ENCODE measurements around the gene ATXN1.

DNA sequence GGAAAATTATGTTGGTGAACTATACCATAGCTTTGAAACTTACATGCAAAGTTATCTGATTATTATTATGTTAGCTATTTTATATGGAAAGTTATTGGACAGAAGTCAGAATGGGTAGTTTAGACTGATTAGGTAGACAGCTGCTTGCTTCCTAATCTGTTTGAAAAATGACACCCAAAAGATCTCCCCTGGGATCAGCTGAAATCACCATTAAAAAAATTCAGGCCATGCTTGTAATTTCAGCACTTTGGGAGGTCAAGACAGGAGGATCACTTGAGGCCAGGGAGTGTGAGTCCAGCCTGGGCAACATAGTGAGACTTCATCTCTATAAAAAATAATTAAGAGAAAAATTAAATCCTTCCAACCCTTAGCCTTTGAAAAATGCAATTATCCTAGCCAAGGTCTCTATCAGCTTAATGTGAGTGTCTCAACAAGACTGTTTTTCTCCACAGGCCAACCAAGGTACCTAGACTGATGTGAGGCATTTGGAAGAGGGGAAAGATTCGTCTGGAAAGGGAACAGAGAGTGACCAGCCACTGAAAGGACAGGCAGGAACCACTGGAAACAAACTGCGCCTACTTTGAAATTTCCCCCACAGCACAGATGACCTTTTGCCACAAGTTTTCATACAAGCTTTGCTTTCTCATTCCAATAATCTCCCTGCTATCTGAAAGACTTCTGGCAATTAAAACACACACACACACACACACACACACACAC is 290.6 kb downstream of the ATXN1 start:
- TF ChIP-seq, protein P1, sequence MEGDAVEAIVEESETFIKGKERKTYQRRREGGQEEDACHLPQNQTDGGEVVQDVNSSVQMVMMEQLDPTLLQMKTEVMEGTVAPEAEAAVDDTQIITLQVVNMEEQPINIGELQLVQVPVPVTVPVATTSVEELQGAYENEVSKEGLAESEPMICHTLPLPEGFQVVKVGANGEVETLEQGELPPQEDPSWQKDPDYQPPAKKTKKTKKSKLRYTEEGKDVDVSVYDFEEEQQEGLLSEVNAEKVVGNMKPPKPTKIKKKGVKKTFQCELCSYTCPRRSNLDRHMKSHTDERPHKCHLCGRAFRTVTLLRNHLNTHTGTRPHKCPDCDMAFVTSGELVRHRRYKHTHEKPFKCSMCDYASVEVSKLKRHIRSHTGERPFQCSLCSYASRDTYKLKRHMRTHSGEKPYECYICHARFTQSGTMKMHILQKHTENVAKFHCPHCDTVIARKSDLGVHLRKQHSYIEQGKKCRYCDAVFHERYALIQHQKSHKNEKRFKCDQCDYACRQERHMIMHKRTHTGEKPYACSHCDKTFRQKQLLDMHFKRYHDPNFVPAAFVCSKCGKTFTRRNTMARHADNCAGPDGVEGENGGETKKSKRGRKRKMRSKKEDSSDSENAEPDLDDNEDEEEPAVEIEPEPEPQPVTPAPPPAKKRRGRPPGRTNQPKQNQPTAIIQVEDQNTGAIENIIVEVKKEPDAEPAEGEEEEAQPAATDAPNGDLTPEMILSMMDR (IDR thresholded peaks at IDR 0.05; ENCODE audit: insufficient read depth, low read length, poor library complexity, severe bottlenecking): no peak
- no peak for TF ChIP-seq EZH2phosphoT487 (conservative IDR thresholded peaks at IDR 0.05; ENCODE audit: low read length)
